HUES48 (cell line): ENCODE data around the gene RAC3.

Experiments
- H3K27ac ChIP-seq: one replicate; pipeline ENCODE4 v1.7.0; 2013; ENCODE audit warnings: low read depth, low read length, inconsistent platforms
- H3K27me3 ChIP-seq: 2 replicates; pipeline ENCODE4 v1.6.1; 2013; ENCODE audit warnings: mild to moderate bottlenecking, low read length; ENCODE audit not compliant: control insufficient read depth, insufficient read depth
- H3K36me3 ChIP-seq: 2 replicates; pipeline ENCODE4 v1.6.1; 2013; ENCODE audit warnings: low read length; ENCODE audit not compliant: control insufficient read depth, insufficient read depth
- H3K4me1 ChIP-seq: 2 replicates; pipeline ENCODE4 v1.6.1; 2013; ENCODE audit warnings: mild to moderate bottlenecking, low read length; ENCODE audit not compliant: control insufficient read depth, insufficient read depth
- H3K4me3 ChIP-seq: 2 replicates; pipeline ENCODE4 v1.5.1; 2013; ENCODE audit warnings: mild to moderate bottlenecking, low read depth, low read length
- H3K9ac ChIP-seq: 2 replicates; pipeline ENCODE4 v1.6.1; 2013; ENCODE audit warnings: mild to moderate bottlenecking, low read depth, low read length, moderate library complexity
- H3K9me3 ChIP-seq: 2 replicates; pipeline ENCODE4 v1.6.1; 2013; ENCODE audit warnings: low read length; ENCODE audit not compliant: control insufficient read depth, insufficient read depth

Gene RAC3

DNA sequence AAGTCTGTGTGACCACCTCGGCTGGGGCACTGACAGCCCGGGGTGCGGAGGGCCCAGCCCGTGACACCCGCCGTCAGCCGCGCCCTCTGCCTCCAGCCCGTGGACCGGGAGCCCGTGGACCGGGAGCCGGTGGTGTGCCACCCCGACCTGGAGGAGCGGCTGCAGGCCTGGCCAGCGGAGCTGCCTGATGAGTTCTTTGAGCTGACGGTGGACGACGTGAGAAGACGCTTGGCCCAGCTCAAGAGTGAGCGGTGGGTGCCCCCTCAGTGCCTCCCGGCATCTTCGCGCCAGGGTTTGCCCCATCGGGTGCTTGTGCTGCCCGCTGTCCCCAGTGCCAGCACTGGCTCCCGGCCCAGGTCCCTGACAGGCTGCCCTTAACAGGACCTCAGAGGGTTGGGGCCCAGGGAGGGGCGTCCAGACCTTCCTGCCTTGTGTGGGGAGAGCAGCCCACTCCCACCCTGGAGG, 22.5 kb upstream of the RAC3 start:
- no peak overlapping the region for H3K27ac ChIP-seq
- no peaks in the 10 kb centered on the region for H3K36me3 ChIP-seq
- H3K27me3 ChIP-seq = no peaks in the 10 kb centered on the region
- H3K9ac ChIP-seq = no peak overlapping the region
- no peaks in the 10 kb centered on the region for H3K9me3 ChIP-seq
- no peak overlapping the region for H3K4me3 ChIP-seq
- H3K4me1 ChIP-seq = no peaks in the 10 kb centered on the region

DNA sequence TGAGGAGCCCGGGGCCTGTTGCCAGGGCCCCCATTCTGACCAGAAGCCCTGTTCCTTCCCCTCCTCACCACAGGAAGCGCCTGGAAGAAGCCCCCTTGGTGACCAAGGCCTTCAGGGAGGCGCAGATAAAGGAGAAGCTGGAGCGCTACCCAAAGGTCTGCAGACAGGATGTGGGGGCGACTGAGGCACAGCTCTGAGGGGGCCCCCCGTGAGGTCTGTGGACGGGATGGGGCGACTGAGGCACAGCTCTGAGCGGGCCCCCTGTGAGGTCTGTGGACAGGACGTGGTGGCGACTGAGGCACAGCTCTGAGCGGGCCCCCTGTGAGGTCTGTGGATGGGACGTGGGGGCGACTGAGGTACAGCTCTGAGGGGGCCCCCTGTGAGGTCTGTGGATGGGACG, 22.1 kb upstream of the RAC3 start:
- Histone ChIP-seq H3K27ac (no peak overlapping the region), H3K4me3 (no peak overlapping the region), H3K36me3 (no peaks in the 10 kb centered on the region), H3K4me1 (no peaks in the 10 kb centered on the region), H3K27me3 (no peaks in the 10 kb centered on the region), H3K9ac (no peak overlapping the region), H3K9me3 (no peaks in the 10 kb centered on the region)

DNA sequence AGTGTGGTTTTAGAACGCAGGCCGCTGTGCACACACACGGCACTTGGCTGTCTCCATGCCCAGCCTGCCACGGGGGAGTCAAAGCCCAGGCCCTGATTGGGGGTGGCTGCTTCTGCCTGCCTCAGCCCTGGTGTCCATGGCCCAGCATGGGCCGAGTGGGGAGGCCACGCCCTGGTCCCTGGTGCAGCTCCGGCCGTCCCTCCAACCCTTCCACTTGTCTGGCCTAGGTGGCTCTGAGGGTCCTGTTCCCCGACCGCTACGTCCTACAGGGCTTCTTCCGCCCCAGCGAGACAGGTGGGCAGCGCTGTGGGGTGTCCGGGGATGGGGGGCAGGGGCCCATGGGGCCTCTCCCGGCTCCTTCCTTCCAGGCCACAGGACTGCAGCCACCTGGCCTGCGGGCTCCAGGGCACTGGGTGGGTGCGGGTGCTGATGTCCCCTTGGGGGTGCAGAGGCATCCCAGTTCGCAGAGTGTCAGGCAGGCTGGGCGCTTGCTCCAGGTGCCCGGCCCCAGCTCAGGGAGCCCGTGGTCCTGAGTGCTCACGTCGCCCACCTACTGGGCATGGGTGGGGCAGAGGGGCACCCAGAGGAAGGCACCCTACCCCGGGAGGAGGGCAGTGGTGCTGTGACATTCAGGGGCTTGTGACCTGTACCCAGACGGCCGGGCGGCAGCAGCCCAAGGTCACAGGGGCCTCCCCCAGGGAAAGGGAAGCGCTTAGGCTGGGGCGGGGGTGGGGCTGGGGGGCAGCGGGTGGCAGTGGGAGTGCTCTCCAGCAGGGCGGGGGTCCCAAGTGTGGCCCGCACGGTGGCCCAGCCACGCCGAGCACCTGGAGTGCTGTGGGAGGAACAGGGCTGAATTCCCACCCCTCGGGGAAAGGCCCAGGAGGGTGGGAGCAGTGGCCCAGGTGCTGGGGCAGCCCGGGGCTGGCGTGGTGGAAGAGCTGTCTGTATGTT, 20.6 kb upstream of the RAC3 start:
- Histone ChIP-seq H3K4me1 (no peaks in the 10 kb centered on the region), H3K27me3 (no peaks in the 10 kb centered on the region), H3K9me3 (no peaks in the 10 kb centered on the region), H3K4me3 (no peak overlapping the region), H3K36me3 (no peaks in the 10 kb centered on the region), H3K27ac (no peak overlapping the region), H3K9ac (no peak overlapping the region)

DNA sequence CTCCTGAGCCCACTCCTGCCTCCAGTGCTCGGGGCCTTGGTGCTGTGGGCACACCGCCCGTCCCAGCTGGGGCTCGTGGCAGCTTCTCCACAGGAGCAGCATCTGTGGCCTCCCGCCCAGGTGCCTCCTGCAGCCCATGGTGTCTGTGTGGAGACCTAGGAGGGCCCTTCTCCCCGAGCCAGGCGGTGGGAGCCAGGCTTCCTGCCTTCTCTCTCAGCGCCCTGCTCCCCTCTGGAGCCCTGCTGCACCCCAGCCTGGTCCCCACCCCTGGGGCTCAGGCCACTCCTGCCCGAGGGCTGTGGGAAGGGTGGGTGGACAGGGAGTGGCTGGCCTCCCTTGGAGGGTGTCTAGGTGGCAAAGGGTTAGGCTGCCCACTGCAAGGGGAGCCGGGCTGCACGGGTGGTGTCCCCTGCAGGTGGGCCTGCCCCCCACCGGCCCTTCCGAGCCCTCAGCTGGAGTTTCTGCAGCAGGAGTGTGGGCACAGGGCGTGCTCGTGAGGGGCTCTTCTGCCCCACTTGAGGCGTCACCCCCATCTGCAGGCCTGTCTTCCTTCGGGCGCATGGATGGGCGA, 19.8 kb upstream of the RAC3 start:
- H3K4me3 ChIP-seq = no peak overlapping the region
- no peaks in the 10 kb centered on the region for H3K9me3 ChIP-seq
- no peaks in the 10 kb centered on the region for H3K27me3 ChIP-seq
- no peak overlapping the region for H3K27ac ChIP-seq
- no peak overlapping the region for H3K9ac ChIP-seq
- no peaks in the 10 kb centered on the region for H3K36me3 ChIP-seq
- no peaks in the 10 kb centered on the region for H3K4me1 ChIP-seq

DNA sequence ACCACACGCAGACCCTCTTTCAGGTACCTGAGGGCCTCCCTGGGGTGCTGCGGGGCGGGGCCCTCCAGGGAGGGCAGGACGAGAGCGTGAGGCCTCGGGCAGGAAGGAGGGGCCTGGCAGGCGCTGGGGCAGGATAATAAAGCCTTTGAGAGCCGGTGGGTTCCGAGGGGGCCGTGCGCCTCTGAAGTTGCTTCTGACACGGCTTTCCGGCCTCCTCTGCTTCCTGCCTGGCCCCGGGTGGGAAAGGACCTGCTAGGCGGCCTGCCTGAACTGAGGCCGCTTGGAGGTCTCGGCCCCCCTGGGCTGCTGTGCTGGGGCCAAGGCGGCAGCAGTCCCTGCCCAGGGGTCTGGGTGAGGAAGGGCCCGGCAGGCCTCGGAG, 19.2 kb upstream of the RAC3 start:
- Histone ChIP-seq H3K9ac (no peak overlapping the region), H3K4me1 (no peaks in the 10 kb centered on the region), H3K27ac (peak overlapping the region; percentile 42), H3K9me3 (no peaks in the 10 kb centered on the region), H3K4me3 (no peak overlapping the region), H3K36me3 (no peaks in the 10 kb centered on the region), H3K27me3 (no peaks in the 10 kb centered on the region)

DNA sequence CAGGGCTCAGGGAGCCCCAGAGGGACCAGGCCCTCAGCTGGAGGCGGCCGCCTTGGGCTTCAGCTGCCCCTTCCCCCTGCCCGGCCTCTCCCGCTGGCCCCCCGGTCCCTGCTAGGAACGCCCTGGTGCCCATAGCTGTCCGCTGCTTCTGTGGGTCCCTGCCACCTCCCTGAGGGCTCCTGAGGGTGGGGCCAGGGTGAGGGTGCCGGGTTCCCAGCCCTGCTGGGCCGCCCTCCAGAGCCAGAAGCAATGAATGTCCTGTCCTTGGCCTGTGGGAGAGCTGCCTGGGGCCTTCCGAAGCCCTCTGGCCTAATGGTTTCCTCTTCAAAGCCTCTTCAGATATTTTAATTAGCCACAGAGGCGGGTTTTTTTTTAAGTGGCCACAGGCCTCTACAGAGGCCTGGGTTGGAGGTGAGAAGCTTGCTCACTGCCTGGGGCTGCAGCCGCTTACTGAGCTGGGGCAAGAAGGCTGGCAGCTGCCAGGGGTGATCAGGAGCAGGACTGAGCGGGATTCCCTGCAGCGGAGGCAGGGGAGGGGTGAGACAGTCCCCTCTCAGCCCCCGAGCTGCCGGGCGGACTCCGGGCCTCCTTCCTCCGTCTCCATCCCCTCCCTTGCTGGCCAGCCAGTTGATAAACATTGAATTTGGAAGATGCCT, 18.7 kb upstream of the RAC3 start:
- Histone ChIP-seq H3K27ac (peak overlapping the region; percentile 42), H3K36me3 (no peaks in the 10 kb centered on the region), H3K4me3 (no peak overlapping the region), H3K27me3 (no peaks in the 10 kb centered on the region), H3K9me3 (no peaks in the 10 kb centered on the region), H3K9ac (no peak overlapping the region), H3K4me1 (no peaks in the 10 kb centered on the region)

DNA sequence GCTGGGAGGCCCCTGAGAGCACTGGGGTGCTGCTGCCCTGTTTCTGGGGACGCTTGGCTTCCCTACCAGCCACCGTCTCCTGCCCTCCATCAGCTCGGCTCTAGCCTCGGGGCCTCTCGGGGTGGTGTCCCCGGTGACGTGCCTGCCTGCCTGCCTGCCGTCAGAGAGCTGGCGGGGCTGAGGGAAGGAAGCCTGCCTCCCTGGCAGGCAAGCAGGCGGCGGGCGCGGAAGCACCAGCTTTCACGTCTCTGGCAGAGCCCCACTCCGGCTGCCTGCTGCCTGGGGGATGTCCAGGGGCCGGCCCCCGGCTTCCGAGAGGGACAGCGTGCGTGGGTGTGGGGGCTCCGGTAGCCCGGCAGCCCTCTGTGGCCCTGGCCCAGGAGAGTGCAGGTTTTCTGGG, 18.1 kb upstream of the RAC3 start:
- Histone ChIP-seq H3K36me3 (peaks cover 2% of the 10 kb centered on the region; the same call in 1 of the 2 replicates), H3K9me3 (no peaks in the 10 kb centered on the region), H3K4me3 (no peak overlapping the region), H3K4me1 (no peaks in the 10 kb centered on the region), H3K9ac (no peak overlapping the region), H3K27ac (no peak overlapping the region), H3K27me3 (no peaks in the 10 kb centered on the region)

DNA sequence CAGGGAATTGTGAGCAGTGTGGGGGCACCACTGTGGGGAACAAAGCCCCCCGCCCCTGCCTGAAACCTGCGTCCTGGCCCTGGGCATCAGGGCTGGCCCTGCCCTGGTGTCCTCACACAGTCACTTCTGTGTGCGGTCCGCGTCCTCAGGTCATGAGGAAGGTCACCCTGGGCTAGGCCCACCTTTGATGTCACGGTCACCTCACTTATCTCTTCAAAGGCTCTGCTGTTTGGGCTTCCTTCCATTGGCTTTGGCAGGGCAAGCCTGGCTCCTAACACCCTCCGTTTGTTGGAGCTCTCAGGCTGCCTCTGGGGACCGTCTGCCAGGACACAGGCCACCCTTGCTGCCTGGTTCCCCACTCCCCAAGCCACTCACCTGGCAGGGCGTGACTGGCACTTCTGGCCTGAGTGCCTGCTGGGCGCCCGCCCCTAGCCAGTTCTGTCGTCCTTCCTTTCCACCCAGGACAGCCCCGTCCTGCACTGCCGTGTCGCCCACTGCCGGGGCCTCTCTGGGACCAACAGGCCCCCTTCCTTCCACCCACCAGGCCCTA, 17.6 kb upstream of the RAC3 start:
- no peak overlapping the region for H3K9ac ChIP-seq
- no peaks in the 10 kb centered on the region for H3K27me3 ChIP-seq
- no peak overlapping the region for H3K4me3 ChIP-seq
- peaks cover 7% of the 10 kb centered on the region for H3K36me3 ChIP-seq
- no peaks in the 10 kb centered on the region for H3K4me1 ChIP-seq
- H3K9me3 ChIP-seq = no peaks in the 10 kb centered on the region
- H3K27ac ChIP-seq = no peak overlapping the region

DNA sequence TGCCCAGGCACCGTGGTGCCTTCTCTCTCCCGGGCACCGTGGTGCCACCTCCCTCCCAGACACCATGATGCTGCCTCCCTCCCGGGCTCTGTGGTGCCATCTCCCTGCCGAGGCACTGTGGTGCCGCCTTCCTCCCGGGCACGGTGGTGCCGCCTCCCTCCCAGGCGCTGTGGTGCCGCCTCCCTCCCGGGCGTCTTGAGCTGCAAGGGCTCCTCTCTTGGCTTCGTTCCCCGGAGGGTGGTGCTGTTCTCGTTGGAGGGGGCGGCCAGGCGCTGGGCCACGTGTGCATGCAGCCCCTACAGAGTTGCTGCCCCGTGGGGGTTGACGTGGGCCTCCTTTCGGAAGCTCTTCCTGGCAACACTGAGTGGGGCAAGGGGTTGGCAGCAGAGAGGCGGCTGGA, 17.0 kb upstream of the RAC3 start:
- H3K27ac ChIP-seq = no peak overlapping the region

DNA sequence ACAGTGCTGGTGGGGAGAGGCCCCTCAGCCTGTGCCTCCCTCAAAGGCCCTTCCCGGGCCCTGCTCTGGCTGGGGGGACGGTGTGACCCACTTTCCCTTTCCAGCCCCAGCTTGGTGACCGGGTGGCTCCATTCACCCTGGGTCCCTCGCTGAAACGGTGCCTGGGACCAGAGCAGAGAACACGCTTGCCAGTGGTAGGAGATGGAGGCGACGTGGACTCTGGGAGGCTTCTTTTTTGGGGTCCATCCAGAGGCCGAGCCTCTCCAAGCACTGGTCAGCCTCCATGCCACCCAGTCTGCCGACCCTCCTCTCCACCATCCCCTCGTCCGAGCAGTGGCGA, 16.5 kb upstream of the RAC3 start:
- Histone ChIP-seq H3K4me1 (no peaks in the 10 kb centered on the region), H3K27me3 (no peaks in the 10 kb centered on the region)

More for the DNA sequence above, 17.0 kb upstream of the RAC3 start:
- Histone ChIP-seq H3K4me3 (no peak overlapping the region), H3K27me3 (no peaks in the 10 kb centered on the region), H3K9ac (no peak overlapping the region), H3K4me1 (no peaks in the 10 kb centered on the region), H3K36me3 (peaks cover 10% of the 10 kb centered on the region), H3K9me3 (no peaks in the 10 kb centered on the region)

More for the DNA sequence above, 16.5 kb upstream of the RAC3 start:
- Histone ChIP-seq H3K9me3 (no peaks in the 10 kb centered on the region), H3K4me3 (no peak overlapping the region), H3K36me3 (peaks cover 10% of the 10 kb centered on the region), H3K9ac (no peak overlapping the region), H3K27ac (no peak overlapping the region)
